Fibroblast of lung (primary cell): ENCODE data around the gene GSTM2. TPM values are rescaled to one million over a fixed set of nuclear protein-coding genes. Genes with fewer than 3 reads are reported as not detected.

ENCODE experiments used
- DNase-seq, 2 donors: peaks; one replicate each; pipeline versions ENCODE4 v3.0.0 to v3.0.0-alpha.2; 2010; ENCODE audit warnings: low read depth in 2 of 2
- H2AFZ ChIP-seq: 2 replicates; pipeline ENCODE4 v1.5.1; 2012; ENCODE audit warnings: low read length, control low read depth, inconsistent platforms
- H3K27ac ChIP-seq: 2 replicates; pipeline ENCODE4 v1.5.1; 2011; ENCODE audit warnings: low read length, control low read depth; ENCODE audit not compliant: insufficient read depth
- H3K27me3 ChIP-seq: 2 replicates; pipeline ENCODE4 v1.5.1; 2011; ENCODE audit warnings: mild to moderate bottlenecking, low read length; ENCODE audit not compliant: control insufficient read depth, insufficient read depth
- H3K36me3 ChIP-seq: 2 replicates; pipeline ENCODE4 v1.5.1; 2011; ENCODE audit warnings: low read length; ENCODE audit not compliant: control insufficient read depth, insufficient read depth
- H3K4me1 ChIP-seq: 2 replicates; pipeline ENCODE4 v1.5.1; 2011; ENCODE audit warnings: low read length; ENCODE audit not compliant: control insufficient read depth, insufficient read depth; ENCODE audit errors: extremely low read depth
- H3K4me2 ChIP-seq: 2 replicates; pipeline ENCODE4 v1.5.1; 2011; ENCODE audit warnings: low read length, control low read depth; ENCODE audit not compliant: insufficient read depth; ENCODE audit errors: extremely low read depth
- H3K4me3 ChIP-seq, 4 experiments: fragments of 200-600 bp in 1 of 4; sonication (generic) in 1 of 4; replicated peaks in 1 of 4; 2 replicates each; pipeline ENCODE4 v1.5.1; 2011 to 2016; ENCODE audit warnings: low read length in 4 of 4, low read depth in 3 of 4, mild to moderate bottlenecking in 3 of 4, control low read depth in 2 of 4, inconsistent platforms in 1 of 4, mixed read lengths in 1 of 4; ENCODE audit not compliant: insufficient read depth in 1 of 4; ENCODE audit errors: control extremely low read depth in 1 of 4
- H3K79me2 ChIP-seq: 2 replicates; pipeline ENCODE4 v1.5.1; 2012; ENCODE audit warnings: mild to moderate bottlenecking, low read length, inconsistent platforms; ENCODE audit not compliant: control insufficient read depth, insufficient read depth
- H3K9ac ChIP-seq: 2 replicates; pipeline ENCODE4 v1.5.1; 2011; ENCODE audit warnings: mild to moderate bottlenecking, low read length, control low read depth; ENCODE audit not compliant: insufficient read depth
- H3K9me3 ChIP-seq: 2 replicates; pipeline ENCODE4 v1.5.1; 2012; ENCODE audit warnings: low read depth, low read length; ENCODE audit not compliant: control insufficient read depth, insufficient read depth
- H4K20me1 ChIP-seq: 2 replicates; pipeline ENCODE4 v1.5.1; 2011; ENCODE audit warnings: low read length; ENCODE audit not compliant: control insufficient read depth, insufficient read depth; ENCODE audit errors: extremely low read depth
- EZH2 ChIP-seq: IDR thresholded peaks from 2 replicates; pipeline ENCODE4 v1.5.1; 2012; ENCODE audit warnings: low read length, control low read depth, mild to moderate bottlenecking; ENCODE audit errors: missing control alignments
- polyA plus RNA-seq, 2 donors: library from polyadenylated mRNA; depleted of rRNA in 1 of 2; stranded (reverse) in 1 of 2; unstranded in 1 of 2; fragments of >200 nt; gene quantifications; 2 replicates each; pipeline ENCODE4 v1.2.1, GENCODE V29; 2011 to 2012; ENCODE audit warnings: missing spikeins in 1 of 2
- total RNA-seq: library from RNA; depleted of rRNA; stranded (reverse); fragments of >200 nt; gene quantifications from 2 replicates; pipeline ENCODE4 v1.2.1, GENCODE V29; 2014
- TF ChIP-seq, protein P1 (sequence below), 2 donors: IDR thresholded peaks in 1 of 2; conservative IDR thresholded peaks in 1 of 2; 1 replicate in 1 of 2; 2 replicates in 1 of 2; pipeline ENCODE4 v1.5.1; 2011 to 2012; ENCODE audit warnings: low read length in 2 of 2, control low read depth in 1 of 2, inconsistent platforms in 1 of 2, low read depth in 1 of 2, mild to moderate bottlenecking in 1 of 2

GSTM2 gene
- total and polyA plus RNA-seq, 2 donors (not counting 1 experiment from before 2014, with no cell fraction given): 28.2 to 67.7 TPM

DNA sequence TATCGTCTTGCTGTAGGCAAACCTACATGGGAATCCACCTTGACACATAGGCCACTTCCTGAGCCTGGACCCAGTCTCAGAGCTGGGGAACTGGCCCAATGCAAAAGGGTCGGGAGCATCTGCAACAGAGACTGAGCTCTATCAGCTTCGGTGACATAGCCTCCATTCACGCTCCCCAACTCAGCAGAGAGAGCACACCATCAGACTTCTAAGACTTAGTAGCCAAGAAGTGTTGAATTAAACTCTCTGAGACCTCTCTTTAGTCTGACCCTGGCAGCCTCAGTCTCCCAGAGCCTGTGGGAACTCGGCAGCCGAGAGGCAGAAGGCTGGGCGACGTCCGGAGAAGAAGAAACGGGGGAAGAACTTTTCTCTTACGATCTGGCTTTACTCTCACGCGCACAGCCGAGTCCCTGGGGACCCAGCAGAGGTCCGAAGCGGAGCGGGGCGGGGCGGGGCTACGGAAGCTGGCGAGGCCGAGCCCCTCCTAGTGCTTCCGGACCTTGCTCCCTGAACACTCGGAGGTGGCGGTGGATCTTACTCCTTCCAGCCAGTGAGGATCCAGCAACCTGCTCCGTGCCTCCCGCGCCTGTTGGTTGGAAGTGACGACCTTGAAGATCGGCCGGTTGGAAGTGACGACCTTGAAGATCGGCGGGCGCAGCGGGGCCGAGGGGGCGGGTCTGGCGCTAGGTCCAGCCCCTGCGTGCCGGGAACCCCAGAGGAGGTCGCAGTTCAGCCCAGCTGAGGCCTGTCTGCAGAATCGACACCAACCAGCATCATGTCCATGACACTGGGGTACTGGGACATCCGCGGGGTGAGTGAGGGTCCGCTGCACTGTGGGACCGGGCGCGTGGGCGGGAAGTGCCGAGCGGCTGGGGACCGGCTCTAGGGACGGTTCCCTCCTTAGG lies 12.0 kb upstream of the GSTM2 start, which contains the start of gene GSTM4:
Gene GSTM4, plus strand, starts transcription at position 485 of the 905 bp plus-strand sequence. Its CDS starts 291 bp downstream, at position 776.
- Histone ChIP-seq H3K4me1 (peaks cover 4% of the 10 kb centered on the region), H4K20me1 (no peaks in the 10 kb centered on the region), H3K4me2 (peak within 1 kb of the TSS; percentile 88), H3K9ac (peak within 1 kb of the TSS; percentile 52), H3K36me3 (no peaks in the 10 kb centered on the region), H3K27ac (peak within 1 kb of the TSS; percentile 31), H2AFZ (peak within 1 kb of the TSS; percentile 94), H3K9me3 (no peaks in the 10 kb centered on the region), H3K4me3 (peak within 1 kb of the TSS; percentile 59 to 65 (median 62)), H3K27me3 (peaks cover 2% of the 10 kb centered on the region), H3K79me2 (no peaks in the 10 kb centered on the region)
- TF ChIP-seq, protein P1, sequence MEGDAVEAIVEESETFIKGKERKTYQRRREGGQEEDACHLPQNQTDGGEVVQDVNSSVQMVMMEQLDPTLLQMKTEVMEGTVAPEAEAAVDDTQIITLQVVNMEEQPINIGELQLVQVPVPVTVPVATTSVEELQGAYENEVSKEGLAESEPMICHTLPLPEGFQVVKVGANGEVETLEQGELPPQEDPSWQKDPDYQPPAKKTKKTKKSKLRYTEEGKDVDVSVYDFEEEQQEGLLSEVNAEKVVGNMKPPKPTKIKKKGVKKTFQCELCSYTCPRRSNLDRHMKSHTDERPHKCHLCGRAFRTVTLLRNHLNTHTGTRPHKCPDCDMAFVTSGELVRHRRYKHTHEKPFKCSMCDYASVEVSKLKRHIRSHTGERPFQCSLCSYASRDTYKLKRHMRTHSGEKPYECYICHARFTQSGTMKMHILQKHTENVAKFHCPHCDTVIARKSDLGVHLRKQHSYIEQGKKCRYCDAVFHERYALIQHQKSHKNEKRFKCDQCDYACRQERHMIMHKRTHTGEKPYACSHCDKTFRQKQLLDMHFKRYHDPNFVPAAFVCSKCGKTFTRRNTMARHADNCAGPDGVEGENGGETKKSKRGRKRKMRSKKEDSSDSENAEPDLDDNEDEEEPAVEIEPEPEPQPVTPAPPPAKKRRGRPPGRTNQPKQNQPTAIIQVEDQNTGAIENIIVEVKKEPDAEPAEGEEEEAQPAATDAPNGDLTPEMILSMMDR (conservative IDR thresholded peaks at IDR 0.05 in 1 of 2, IDR thresholded peaks at IDR 0.05 in 1 of 2; ENCODE audit: low read depth in 1 of 2, low read length in 2 of 2): no peak
- no peak for TF ChIP-seq EZH2
- DNase-seq: peak; percentile 74 to 76

DNA sequence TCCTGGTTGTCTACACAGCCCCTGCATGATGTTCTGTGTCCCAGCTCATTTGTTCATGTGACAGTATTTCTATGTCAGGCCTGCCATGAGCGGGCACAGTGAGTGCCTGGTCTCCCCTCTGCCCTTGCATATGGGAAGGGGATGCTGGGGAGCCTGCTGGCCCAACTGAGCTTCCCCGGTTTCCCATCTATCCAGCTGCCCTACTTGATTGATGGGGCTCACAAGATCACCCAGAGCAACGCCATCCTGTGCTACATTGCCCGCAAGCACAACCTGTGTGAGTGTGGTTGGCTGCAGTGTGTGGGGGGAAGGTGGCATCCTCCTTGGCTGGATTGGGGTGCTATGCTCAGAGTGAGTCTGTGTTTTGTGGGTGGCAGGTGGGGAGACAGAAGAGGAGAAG lies 10.5 kb upstream of the GSTM2 start:
- Histone ChIP-seq H3K27me3 (peaks cover 2% of the 10 kb centered on the region), H3K27ac (no peak overlapping the region), H3K4me1 (peaks cover 4% of the 10 kb centered on the region), H3K9me3 (no peaks in the 10 kb centered on the region), H3K4me3 (no peak overlapping the region), H3K79me2 (no peaks in the 10 kb centered on the region), H4K20me1 (no peaks in the 10 kb centered on the region), H3K4me2 (no peak overlapping the region), H2AFZ (no peak overlapping the region), H3K36me3 (no peaks in the 10 kb centered on the region), H3K9ac (no peak overlapping the region)
- TF ChIP-seq EZH2: no peak
- TF ChIP-seq, protein P1 (conservative IDR thresholded peaks at IDR 0.05 in 1 of 2, IDR thresholded peaks at IDR 0.05 in 1 of 2; ENCODE audit: low read depth in 1 of 2, low read length in 2 of 2): no peak
- DNase-seq: no peak

DNA sequence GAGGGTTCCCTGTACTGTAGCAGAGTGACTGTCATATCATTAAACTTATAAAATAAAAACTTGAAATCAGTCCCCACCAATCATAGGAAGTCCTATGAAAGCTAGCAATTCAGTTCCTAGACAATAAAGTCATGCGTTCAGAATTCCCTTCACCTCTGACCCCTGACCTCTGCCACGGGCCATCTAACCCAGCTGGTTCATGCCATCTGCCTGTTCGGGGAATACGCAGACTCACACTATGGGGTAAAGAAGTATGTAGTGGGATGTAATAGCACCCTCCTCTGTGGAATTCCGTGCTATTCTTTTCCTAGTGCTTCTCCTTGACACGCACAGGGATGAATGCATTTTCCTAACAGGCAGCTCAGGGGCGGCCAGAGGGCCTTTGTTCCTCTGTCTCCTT lies 9.9 kb upstream of the GSTM2 start:
- H3K79me2 ChIP-seq: no peaks in the 10 kb centered on the region
- TF ChIP-seq, protein P1 (conservative IDR thresholded peaks at IDR 0.05 in 1 of 2, IDR thresholded peaks at IDR 0.05 in 1 of 2; ENCODE audit: low read depth in 1 of 2, low read length in 2 of 2): no peak
- TF ChIP-seq EZH2: no peak

More for the DNA sequence above, 9.9 kb upstream of the GSTM2 start:
- peaks cover 2% of the 10 kb centered on the region for H3K27me3 ChIP-seq
- no peak overlapping the region for H3K4me2 ChIP-seq
- H3K36me3 ChIP-seq: no peaks in the 10 kb centered on the region
- no peak for DNase-seq
- peaks cover 4% of the 10 kb centered on the region for H3K4me1 ChIP-seq
- H3K4me3 ChIP-seq: no peak overlapping the region
- no peaks in the 10 kb centered on the region for H4K20me1 ChIP-seq
- no peak overlapping the region for H3K9ac ChIP-seq
- no peak overlapping the region for H2AFZ ChIP-seq
- no peak overlapping the region for H3K27ac ChIP-seq
- no peaks in the 10 kb centered on the region for H3K9me3 ChIP-seq
